HepG2 (cell line): ENCODE data around the gene SIVA1. TPM values are rescaled to one million over a fixed set of nuclear protein-coding genes. Genes with fewer than 3 reads are reported as not detected.

Source experiments
- AGO1 ChIP-seq: fragments of 200-400 bp; formaldehyde crosslinking; IDR thresholded peaks from 2 replicates; pipeline ENCODE4 v1.6.1; 2017; ENCODE audit warnings: mild to moderate bottlenecking, low read depth, low read length, moderate library complexity; ENCODE audit not compliant: poor library complexity, severe bottlenecking
- ARID2 ChIP-seq: sonication (generic); formaldehyde crosslinking; IDR thresholded peaks from 2 replicates; pipeline ENCODE4 v1.8.1; 2022; ENCODE audit warnings: mild to moderate bottlenecking, missing genetic modification reagents, borderline replicate concordance
- ARID4A ChIP-seq: sonication (generic); formaldehyde crosslinking; IDR thresholded peaks from 2 replicates; pipeline ENCODE4 v1.5.0; 2020; ENCODE audit warnings: mild to moderate bottlenecking, missing genetic modification reagents, borderline replicate concordance
- CREB3 ChIP-seq: sonication (generic); formaldehyde crosslinking; IDR thresholded peaks from 2 replicates; pipeline ENCODE4 v1.5.0; 2020; ENCODE audit warnings: missing genetic modification reagents
- DR1 ChIP-seq: sonication (generic); formaldehyde crosslinking; IDR thresholded peaks from 2 replicates; pipeline ENCODE4 v1.8.0; 2021; ENCODE audit warnings: mild to moderate bottlenecking, missing genetic modification reagents, inconsistent platforms
- FOSL1 ChIP-seq: sonication (generic); formaldehyde crosslinking; IDR thresholded peaks from 2 replicates; pipeline ENCODE4 v1.9.0; 2021; ENCODE audit warnings: missing genetic modification reagents, borderline replicate concordance
- HOXA3 ChIP-seq: sonication (generic); formaldehyde crosslinking; IDR thresholded peaks from 2 replicates; pipeline ENCODE4 v1.5.0; 2020; ENCODE audit warnings: missing genetic modification reagents
- HOXA5 ChIP-seq: sonication (generic); formaldehyde crosslinking; IDR thresholded peaks from 2 replicates; pipeline ENCODE4 v1.4.0; 2020; ENCODE audit warnings: missing genetic modification reagents
- MAFG ChIP-seq: sonication (generic); formaldehyde crosslinking; IDR thresholded peaks from 2 replicates; pipeline ENCODE4 v1.5.1; 2020; ENCODE audit warnings: mild to moderate bottlenecking, missing genetic modification reagents
- MTA1 ChIP-seq: sonication (generic); formaldehyde crosslinking; IDR thresholded peaks from 2 replicates; pipeline ENCODE4 v1.4.0; 2020; ENCODE audit warnings: missing genetic modification reagents, mild to moderate bottlenecking, borderline replicate concordance
- MXD1 ChIP-seq: sonication (generic); formaldehyde crosslinking; IDR thresholded peaks from 2 replicates; pipeline ENCODE4 v1.4.0; 2020; ENCODE audit warnings: mild to moderate bottlenecking, missing genetic modification reagents
- NFATC3 ChIP-seq: sonication (generic); formaldehyde crosslinking; IDR thresholded peaks from 2 replicates; pipeline ENCODE4 v1.5.1; 2020; ENCODE audit warnings: mild to moderate bottlenecking, missing genetic modification reagents
- PAWR ChIP-seq: sonication (generic); formaldehyde crosslinking; IDR thresholded peaks from 2 replicates; pipeline ENCODE4 v1.4.0; 2020; ENCODE audit warnings: missing genetic modification reagents, mild to moderate bottlenecking, borderline replicate concordance
- SATB2 ChIP-seq: sonication (generic); formaldehyde crosslinking; IDR thresholded peaks from 2 replicates; pipeline ENCODE4 v1.5.0; 2020; ENCODE audit warnings: missing genetic modification reagents
- YEATS2 ChIP-seq: sonication (generic); formaldehyde crosslinking; IDR thresholded peaks from 2 replicates; pipeline ENCODE4 v1.4.0; 2020; ENCODE audit warnings: missing genetic modification reagents, borderline replicate concordance
- ZBTB7A ChIP-seq: sonication (generic); formaldehyde crosslinking; IDR thresholded peaks from 2 replicates; pipeline ENCODE4 v1.8.0; 2022; ENCODE audit warnings: mild to moderate bottlenecking, missing genetic modification reagents
- ZC3H13 ChIP-seq: sonication (generic); formaldehyde crosslinking; IDR thresholded peaks from 2 replicates; pipeline ENCODE4 v1.8.1; 2023; ENCODE audit warnings: mild to moderate bottlenecking, missing genetic modification reagents, moderate library complexity
- ZFP37 ChIP-seq: sonication (generic); formaldehyde crosslinking; IDR thresholded peaks from 2 replicates; pipeline ENCODE4 v1.4.0; 2020; ENCODE audit warnings: missing genetic modification reagents, borderline replicate concordance
- ZFP41 ChIP-seq: sonication (generic); formaldehyde crosslinking; IDR thresholded peaks from 2 replicates; pipeline ENCODE4 v1.4.0; 2020; ENCODE audit warnings: mild to moderate bottlenecking, missing genetic modification reagents, borderline replicate concordance
- ZFP90 ChIP-seq: sonication (generic); formaldehyde crosslinking; IDR thresholded peaks from 2 replicates; pipeline ENCODE4 v1.8.0; 2022; ENCODE audit warnings: missing genetic modification reagents, mild to moderate bottlenecking, inconsistent platforms, borderline replicate concordance
- ZNF550 ChIP-seq: sonication (generic); formaldehyde crosslinking; IDR thresholded peaks from 2 replicates; pipeline ENCODE4 v1.4.0; 2020; ENCODE audit warnings: mild to moderate bottlenecking, missing genetic modification reagents, borderline replicate concordance
- ZNF580 ChIP-seq: IDR thresholded peaks from 2 replicates; pipeline ENCODE4 v1.6.1; 2016; ENCODE audit warnings: low read depth, borderline replicate concordance
- ZUFSP ChIP-seq: sonication (generic); formaldehyde crosslinking; IDR thresholded peaks from 2 replicates; pipeline ENCODE4 v1.9.0; 2021; ENCODE audit warnings: missing genetic modification reagents, mild to moderate bottlenecking, borderline replicate concordance
- polyA plus RNA-seq, 8 experiments: library from polyadenylated mRNA; depleted of rRNA in 3 of 8; stranded (reverse) in 7 of 8; unstranded in 1 of 8; fragments of >200 nt; fragmentation: Illumina TruSeq in 4 of 8; extraction: Trizol in 4 of 8; gene quantifications; 2 replicates each; pipeline versions ENCODE4 v1.2.1 to v1.2.3, GENCODE V29; 2011 to 2016; ENCODE audit warnings: low read depth in 4 of 8, missing spikeins in 1 of 8, mixed read lengths in 1 of 8; ENCODE audit not compliant: insufficient read depth in 1 of 8
- total RNA-seq, 5 experiments: library from RNA; depleted of rRNA; stranded (reverse); fragments of >200 nt; fragmentation: Illumina TruSeq; extraction: Trizol; gene quantifications; 2 replicates each; pipeline ENCODE4 v1.2.3, GENCODE V29; 2016; ENCODE audit warnings: low read depth in 1 of 5

SIVA1 gene
- total and polyA plus RNA-seq, 2 of the 13 experiments (the other 11 are each of a cell fraction or from before 2014, with no cell fraction given) = 123 to 186 TPM

GRCh38 chr14:104754213-104754851, 1.4 kb downstream of the SIVA1 start (continued):
- TF ChIP-seq ARID4A (CRISPR knock-in tag) (peak; percentile 24; the same call in 1 of the 2 replicates), ZFP41 (CRISPR knock-in tag) (no peak), ZFP37 (CRISPR knock-in tag) (no peak), HOXA5 (no peak), ZUFSP (no peak), ZNF580 (CRISPR knock-in tag) (no peak), ZC3H13 (CRISPR knock-in tag) (peak; percentile 83), SATB2 (no peak), ZFP90 (no peak; the same call in 1 of the 2 replicates), MAFG (CRISPR knock-in tag) (no peak), MXD1 (CRISPR knock-in tag) (no peak), AGO1 (no peak), NFATC3 (CRISPR knock-in tag) (no peak), ARID2 (CRISPR knock-in tag) (no peak), ZNF550 (CRISPR knock-in tag) (no peak), HOXA3 (CRISPR knock-in tag) (no peak), PAWR (CRISPR knock-in tag) (no peak), YEATS2 (CRISPR knock-in tag) (no peak), ZBTB7A (CRISPR knock-in tag) (no peak), FOSL1 (CRISPR knock-in tag) (no peak), MTA1 (CRISPR knock-in tag) (no peak), DR1 (CRISPR knock-in tag) (no peak), CREB3 (CRISPR knock-in tag) (no peak)
